Stimulated activated CD4-positive, alpha-beta T cell treated with anti-CD3 and anti-CD28 coated beads, Interleukin-2, amount 100 ng/mL, for 24 hours (primary cell): ENCODE data around the gene DMAC2.
A peak's percentile ranks its signal among the peaks of the same experiment; 100 is the strongest.
"Not testable (repeated sequence)": the region's sequence is repeated elsewhere in the genome, so short reads cannot be mapped to it uniquely, and the experiment has no call there.

ENCODE experiments used
- DNase-seq, 2 donors: peaks; one replicate each; pipeline ENCODE4 v3.0.0-alpha.2; 2020

Gene DMAC2

DNA sequence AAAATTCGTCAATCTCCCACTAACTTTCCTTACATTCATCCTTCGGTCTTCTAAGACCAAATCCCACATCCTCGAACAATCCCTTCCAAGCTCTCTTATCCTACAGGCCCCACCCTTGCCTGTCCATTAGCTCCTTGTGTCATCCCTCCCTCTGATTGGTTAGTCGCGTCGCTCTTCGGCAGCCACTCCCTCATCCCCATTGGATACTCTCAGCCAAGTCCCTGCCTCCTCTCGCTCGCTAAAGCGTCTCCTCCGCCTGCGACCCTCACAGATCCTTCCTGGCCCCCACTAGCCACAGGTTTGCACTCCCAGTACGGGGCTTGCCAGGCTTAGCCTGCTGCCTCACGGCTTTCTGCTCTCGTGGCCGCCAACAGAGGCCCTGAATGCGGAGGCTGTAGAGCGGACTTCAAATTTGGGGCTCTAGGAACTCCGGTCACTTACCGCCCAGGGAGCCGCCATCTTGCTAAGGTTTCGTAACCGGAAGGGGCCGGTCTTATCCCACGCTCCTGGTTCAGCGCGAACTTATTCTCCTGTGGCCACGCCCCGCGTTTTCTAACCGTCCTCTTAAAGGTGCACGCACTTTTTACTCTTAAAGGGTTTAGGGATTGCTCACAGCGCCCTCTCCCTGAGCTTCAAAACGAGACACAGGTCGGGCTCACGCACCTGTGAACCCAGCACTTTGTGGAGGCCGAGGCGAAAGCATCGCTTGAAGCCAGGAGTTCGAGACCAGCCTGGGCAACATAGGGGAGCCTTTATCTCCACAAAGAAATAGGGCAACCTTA lies at the start of gene DMAC2:
DMAC2 (minus strand) TSS at position 472 of the 782 bp plus-strand sequence; CDS start at position 459, 13 bp downstream.
- DNase-seq: peak; percentile 96 to 97

DNA sequence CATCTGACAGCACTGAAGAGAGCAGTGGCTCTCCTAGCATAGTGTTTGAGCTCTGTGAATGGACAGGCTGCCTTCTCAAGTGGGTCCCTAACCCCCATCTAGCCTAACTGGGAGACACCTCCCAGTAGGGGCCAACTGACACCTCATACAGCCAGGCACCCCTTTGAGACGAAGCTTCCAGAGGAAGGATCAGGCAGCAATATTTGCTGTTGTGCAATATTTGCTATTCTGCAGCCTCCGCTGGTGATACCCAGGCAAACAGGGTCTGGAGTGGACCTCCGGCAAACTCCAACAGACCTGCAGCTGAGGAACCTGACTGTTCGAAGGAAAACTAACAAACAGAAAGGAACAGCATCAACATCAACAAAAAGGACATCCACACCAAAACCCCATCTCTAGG lies 47.2 kb upstream of the DMAC2 start:
- DNase-seq: not testable (repeated sequence)

DNA sequence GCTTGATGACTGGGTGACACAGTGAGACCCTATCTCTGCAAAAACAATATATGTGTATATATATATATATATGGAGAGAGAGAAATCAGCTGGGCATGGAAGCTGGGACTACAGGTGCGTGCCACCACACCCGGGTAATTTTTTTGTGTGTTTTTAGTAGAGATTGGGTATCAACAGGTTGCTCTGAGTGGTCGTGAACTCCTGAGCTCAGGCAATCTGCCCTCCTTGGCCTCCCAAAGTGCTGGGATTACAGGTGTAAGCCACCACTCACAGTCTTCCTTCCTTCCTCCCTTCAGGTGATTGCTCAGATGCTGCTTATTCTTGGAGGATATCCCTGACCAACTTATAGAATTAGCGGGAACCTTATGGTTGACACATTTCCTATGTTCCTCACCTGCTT lies 45.1 kb upstream of the DMAC2 start:
- no peak for DNase-seq

DNA sequence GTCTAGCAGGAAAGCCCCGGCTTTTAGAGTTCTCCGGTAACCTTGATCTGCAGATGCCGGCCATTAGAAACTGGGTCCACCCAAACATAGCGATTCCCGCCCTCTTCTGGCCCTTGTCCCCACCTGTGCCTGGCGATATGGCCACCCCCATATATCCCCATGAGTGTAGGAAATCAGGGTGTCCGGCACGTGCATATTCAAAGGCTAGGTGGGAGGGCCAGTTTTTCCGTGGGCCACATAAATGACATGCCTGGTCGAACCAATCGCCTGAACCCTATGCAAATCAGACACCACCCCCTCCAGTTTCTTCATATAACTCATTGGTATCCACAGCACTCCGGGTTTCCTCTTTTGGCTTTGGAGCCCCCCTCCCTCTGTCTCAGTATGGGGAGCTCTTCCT lies 40.6 kb upstream of the DMAC2 start:
- DNase-seq: no peak

DNA sequence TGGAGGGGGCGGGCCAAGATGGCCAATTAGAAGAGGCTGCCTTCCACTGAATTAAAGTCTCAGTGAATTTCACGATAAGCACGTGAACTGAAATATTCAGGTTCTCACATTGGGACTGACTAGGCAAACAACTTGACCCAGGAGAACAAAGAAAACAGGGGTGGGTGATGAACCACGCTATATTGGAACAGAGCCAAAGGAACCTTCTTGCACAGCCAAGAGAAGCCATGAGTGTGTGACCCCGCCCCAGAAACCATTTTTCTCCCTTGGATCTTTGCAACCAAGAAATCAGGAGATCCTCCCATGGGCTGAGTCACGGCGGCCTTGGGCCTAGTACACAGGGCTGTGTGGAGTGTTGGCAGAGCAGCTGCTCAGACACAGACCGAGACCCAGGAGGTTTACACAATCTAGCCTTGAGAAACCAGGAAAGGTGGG lies 40.1 kb upstream of the DMAC2 start:
- DNase-seq: no peak

DNA sequence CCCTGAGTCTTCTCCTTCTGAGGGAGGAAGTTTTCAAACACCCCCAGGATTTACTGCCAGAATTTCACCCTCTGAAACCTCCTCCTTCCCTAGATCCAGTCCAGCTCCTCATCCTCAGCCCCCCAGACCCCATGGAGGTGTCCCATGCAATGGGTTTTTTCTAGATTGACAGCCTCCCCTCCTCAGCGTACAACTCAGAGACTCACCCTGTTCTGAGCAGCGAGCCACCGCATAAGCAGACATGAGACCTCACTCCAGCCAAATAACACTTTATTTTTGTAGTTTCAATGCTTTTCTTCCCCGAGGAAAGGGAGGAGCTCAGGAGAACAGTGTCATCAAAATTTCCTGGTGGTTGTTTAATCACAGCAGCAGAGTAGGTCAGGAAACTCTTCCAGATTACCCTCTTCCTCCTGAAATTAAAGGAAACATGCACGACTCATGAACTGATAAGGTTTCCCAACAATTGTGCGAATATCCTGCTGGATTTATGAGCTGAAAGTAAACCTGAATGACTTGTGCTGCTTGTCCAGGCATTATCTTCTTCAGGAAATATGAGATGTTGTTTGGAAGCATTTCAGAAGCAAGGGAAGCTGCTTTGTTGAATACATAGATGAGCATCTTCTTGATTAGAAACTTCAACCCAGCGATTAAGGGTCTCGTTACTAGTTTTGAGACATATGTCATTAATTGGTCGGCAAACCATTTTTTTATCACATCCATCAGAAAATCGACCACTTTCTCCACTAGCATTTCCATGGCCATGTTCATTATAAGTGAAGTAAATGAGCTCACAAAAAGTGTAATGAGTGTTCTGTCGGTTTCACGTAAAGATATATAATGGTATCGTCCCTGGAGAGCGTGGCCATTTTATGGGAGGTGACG lies 39.4 kb upstream of the DMAC2 start:
- no peak for DNase-seq

DNA sequence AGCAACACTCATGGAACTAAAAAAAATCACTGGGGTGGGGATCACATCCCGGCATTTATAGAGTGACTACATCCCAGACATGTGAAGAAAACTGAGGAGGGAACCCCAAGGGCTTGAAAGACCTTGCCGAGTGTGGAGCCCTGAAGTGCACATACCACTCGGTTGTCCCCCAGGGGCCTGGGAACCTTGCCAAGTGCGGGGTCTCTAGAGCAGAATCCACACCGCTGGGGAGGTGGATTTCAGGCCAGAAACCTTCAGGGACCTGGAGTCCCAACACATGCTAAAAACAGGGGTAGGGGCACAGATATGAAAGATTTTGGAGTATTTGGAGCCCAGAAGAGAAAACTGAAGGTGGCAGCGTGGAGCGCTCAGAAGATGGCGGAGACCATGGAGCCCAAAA lies 38.5 kb upstream of the DMAC2 start:
- no peak for DNase-seq

DNA sequence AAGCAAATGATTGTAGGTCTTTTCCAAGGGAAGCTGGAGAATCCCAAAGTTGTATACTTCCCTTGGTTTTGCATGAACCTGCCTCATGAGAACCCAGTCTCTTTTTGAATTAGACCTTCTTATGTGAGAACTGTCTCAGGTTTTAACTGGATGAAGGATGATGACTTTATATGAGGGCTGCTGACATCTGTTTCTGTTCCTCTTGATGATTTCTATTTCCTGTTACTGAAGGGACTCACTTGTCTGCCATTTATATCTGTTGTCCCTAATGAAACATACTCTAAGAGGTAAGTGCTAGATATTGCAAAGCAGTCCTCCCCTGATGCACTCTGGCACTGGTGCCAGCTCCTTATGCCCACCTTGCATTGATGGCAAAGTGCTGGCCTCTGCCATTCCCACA lies 36.9 kb upstream of the DMAC2 start:
- no peak for DNase-seq

DNA sequence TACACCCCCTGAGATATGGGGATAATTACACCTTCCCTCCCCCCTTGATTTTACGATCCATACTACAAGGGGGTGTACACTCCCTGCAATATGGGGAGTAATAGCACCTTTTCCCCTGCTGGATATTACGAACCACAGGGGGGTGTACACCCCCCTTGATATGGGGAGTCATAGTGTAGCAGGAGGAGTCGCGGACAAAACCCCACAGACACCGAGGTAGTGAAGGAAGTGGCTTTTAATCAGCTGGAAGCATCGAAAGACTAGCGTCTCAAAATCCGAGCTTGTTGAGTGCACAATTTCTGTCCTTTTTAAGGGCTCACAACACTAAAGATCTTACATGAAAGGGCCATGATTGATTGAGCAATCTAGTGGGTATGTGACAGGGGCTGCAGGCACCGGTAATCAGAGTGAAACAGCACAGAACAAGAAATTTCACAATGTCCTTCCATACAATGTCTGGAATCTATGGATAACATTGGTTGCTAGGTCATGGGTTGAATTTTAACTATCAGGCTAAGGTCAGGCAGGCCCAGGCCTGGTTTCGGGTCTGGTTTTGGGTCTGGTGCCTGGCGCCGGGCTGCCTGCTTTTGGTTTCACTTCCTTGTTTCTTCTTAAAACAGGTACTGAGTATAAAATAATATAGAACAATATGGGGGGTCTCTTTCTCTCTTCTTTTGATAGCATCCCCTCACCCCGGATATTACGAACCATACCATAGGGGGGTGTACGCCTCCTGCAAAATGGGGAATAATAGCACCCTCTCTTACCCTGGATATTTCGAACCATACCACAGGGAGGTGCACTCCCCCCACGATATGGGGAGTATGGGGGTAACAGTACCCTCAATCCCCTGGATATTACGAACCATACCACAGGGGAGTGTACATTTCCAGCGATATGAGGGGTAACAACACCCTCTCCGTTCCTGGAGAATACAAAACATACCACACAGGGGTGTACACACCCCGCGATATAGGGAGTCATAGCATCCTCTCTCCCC lies 23.8 kb upstream of the DMAC2 start:
- DNase-seq: not testable (repeated sequence)

DNA sequence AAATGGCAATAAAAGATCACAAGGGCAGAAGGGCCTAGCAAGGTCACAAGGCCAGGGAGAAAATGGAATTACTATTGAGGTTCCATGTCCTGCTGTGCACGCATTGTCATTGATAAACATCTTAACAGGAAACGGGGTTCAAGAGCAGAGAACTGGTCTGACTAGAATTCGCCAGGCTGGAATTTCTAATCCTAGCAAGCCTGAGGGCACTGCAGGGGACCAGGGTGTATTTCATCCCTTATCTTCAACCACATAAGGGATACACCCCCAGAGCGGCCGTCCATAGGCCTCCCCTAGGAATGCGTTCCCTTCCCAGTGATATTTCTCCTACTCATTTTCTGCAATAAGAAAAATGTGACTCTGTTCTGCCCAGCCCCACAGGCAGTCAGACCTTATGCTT lies 22.8 kb upstream of the DMAC2 start:
- DNase-seq: no peak

DNA sequence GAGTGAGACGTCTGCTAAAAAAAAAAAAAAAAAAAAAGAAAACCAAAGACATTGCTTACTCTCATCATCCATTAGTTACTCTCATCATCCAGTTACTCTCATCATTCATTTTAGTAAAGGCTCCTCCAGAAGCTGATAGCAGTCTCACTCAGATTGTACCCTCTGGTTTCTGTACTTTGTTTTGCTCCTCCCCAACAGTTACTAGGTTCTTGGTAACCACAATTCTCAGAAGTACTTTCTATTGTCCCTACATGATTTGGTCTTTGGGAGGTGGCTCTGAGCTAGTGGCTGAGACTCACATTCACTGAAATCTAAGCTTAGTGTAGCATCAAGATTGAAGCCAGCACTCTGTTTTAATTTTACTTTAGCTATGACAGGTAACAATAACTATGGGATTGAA lies 17.5 kb upstream of the DMAC2 start:
- no peak for DNase-seq

DNA sequence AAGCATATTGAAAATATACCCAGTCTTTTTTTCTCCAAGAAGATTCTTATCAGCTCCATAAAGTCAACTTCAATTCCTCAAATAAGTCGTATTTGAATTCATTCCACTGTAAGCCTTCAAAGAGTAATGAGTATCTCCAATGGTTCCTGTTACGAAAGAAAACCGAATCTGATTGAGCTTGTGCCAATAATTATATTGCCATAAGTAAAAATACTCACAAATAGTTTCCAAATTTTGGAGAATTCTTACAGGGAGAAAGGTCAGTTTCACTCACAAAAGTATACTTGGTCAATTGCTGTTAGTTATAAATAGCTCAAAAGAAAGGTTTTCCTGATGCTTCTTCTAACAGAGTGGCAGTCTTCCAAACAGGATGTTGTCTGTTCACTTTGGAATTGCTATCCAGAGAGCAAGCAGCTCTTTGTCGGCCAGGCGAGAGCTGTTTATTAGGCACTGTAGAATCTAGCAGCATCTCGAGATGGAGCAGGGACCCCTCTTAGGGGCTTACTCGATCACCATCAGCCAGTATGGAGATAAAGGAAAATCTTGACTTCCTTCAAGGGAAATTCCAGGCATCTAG lies 16.7 kb upstream of the DMAC2 start:
- DNase-seq: no peak

DNA sequence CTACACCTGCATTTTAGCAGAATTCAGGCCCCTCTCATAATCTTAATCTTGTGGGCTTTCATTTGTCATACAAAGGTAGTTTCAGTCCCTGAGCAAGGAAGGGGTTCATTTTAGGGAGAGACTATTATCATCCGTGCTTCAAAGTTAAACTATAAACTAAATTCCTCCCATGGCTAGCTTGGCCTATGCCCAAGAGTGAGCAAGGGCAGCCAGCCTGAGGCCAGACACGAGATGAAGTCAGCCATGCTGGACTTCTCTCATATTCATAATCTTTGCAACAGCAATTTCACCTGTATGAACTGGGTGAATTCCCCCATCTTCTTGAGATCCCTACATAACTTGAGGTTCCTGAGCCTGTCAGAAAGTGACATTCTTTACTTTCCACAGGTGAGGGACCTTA lies 16.2 kb upstream of the DMAC2 start:
- no peak for DNase-seq

DNA sequence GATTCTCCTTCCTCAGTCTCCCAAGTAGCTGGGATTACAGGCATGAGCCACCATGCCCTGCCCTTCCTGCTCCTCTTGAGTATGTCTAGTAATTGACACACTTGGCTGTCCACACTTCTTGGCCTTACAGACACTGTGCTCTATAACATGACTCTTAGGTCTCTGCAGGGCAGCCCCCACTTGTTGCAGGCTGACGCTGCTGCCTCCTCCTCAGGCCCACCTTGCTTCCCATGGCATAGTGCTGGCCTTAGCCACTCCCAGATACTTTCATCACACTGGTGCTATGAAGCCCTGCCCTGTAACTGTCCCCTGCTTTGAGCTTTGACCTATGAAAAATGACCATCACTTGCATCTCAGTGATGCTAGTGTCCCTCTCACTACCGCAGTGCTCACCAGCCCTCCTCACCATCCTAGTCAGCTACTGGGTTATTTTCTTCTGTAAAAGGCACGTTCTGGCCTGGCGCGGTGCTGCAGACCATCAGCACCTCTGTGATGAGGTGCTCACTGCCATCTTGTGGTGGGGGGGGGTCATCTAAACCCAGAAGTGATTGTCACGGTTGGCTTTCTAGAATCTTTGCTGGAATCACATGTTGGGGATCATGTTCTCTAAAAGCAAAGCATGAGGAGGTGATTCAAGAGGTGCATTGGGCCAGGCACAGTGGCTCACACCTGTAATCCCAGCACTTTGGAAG lies 13.0 kb upstream of the DMAC2 start:
- no peak for DNase-seq

DNA sequence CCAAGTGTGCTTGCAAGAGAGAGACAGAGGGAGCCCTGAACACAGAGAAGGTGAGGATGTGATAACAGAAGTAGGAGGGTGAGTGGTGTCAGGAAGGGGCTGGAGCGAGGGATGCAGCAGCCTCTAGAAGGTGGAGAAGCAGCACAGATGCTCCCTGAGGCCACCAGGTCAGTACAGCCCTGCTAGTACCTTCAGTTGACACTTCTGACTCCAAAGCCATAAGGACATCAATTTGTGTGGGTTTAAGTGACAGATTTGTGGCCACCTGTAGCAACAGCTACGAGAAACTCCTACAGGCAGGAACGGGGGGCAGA lies 10.1 kb upstream of the DMAC2 start:
- no peak for DNase-seq

DNA sequence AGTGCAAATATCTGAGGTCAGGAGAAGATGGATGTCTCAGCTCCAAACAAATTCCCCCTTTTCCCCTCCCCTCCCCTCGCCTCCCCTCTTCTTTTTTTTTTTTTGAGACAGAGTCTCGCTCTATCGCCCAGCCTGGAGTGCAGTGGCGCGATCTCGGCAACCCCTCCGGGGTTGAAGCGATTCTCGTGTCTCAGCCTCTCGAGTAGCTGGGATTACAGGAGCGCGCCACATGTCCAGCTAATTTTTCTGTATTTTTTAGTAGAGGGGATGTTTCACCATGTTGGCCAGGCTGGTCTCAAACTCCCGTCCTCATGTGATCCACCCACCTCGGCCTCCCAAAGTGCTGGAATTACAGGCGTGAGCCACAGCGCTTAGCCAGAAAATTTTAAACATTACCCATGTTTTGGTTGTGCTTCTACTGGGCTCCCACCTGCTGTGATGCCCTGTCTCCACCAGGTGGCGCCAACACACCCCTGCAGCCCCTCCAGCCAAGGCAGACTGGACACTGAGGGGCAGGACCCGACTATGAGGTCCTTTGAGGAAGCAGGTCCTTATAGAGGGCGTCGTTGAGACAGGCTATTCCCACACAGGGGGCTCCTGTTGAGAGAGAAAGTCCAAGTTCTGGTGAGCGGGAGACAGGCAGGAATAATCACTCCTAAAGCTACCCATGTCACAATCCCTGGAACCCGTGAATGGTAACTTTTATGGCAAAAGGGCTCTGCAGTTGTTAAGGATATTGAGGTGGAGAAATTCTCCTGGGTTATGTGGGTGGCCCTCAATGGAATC lies 9.6 kb upstream of the DMAC2 start:
- peak; percentile 78 to 82 for DNase-seq

DNA sequence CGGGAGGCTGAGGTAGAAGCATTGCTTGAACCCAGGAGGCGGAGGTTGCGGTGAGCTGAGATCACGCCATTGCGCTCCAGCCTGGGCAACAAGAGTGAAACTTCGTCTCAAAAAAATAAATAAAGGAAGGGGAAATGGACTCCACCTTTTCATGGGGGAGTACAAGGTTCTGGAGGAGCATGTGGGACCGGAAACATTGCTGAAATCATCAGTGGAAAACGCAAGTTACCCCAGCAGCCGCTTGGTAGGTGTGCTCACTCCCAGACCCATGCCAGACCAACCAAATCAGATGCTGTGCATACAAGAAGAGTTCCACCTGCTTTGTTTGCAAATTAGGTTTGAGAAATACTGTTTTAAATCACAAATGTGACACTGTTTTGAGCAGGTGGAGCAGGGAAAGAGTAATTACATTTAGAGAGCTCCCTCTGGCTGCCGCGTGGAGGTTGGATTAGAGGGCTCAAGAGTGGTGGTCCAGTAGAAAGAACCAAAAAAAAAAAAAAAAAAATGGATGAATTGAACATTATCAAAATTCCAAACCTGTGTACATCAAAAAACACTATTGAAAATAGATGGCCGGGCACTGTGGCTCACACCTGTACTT lies 8.1 kb upstream of the DMAC2 start:
- DNase-seq: no peak

DNA sequence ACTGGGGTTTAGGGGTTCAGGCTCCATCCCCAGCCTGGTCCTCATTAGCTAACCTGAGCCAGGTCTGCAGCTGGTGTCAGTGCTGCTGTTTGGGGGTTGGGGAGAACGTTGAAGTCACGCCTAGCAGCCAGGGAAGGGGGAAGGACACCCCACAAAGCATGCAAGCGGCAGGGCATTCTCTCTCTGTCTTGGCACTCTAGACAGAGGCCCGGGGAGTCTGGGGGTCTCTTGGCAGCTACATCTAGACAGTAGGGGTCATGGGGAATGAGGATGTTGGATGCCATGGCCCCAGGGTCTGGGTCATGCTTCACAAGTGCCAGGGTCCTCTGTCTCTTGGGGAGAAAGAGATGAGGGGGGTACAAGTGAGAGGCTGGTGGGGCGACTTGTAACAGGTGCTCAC lies 5.9 kb upstream of the DMAC2 start:
- DNase-seq: no peak

DNA sequence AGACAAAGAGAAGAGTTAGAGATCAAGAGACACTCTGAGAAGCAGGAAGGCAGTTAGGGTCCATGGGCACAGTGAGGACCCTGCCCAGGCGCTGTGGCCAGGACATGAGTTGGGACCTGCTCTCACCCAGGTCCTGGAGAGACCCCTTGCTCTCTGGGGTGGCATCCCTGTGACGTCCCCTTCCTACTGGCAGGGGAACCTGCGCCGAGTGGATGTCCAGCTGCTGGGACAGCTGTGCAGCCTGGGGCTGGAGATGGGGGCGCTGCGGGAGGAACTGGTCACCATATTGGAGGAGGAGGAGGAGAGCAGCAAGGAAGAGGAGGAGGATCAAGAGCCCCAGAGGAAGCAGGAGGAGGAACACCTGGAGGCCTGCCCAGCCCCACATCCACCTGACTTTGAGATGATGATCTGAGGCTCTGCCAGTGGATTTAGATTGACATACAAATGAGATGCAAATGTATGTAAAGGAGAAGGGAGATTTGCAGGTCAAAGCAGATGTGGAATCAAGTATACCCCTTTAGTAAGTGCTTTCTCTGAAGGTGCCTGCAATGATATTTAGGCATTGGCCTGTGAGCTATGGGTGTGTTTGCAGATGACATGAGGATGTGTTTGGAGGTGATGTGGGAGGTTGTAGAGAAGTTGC lies 4.2 kb upstream of the DMAC2 start:
- no peak for DNase-seq
